EL (cell line): ENCODE data around the gene CYP21A2.
"Not testable (repeated sequence)": the region's sequence is repeated elsewhere in the genome, so short reads cannot be mapped to it uniquely, and the experiment has no call there.

Experiments used
- DNase-seq: peaks from one replicate; pipeline ENCODE4 v3.0.0-alpha.2; 2016

Gene CYP21A2

DNA sequence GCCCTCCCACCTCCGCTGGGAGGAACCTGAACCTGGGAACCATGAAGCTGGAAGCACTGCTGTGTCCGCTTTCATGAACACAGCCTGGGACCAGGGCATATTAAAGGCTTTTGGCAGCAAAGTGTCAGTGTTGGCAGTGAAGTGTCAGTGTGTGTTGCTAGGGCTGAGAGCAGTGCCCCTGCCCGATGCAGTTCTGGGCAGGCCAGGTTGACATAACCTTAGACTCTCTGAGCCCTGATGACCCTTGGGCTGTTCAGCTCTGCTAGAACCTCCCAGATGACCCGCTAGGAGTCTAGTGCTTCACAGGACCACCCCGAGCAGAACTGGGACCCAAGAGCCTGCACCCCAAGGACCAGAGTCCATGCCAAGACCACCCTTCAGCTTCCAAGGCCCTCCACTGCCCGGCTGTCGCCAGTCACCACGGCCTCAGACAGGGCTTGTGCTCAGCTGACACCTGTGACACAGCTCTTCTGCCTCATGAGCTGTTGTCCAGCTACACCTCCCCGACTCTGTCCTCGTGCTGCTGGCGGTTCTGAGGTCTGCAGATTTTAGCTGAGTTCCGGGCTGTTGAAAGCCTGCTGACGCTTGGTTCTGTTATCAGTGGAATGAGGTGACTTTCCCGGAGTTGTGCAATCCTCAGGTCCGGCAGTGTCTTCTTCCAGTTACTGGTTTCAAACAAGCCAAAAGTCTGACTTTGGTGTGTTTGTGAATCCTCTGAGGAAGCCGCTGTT, 2.8 kb upstream of the CYP21A2 start:
- not testable (repeated sequence) for DNase-seq

DNA sequence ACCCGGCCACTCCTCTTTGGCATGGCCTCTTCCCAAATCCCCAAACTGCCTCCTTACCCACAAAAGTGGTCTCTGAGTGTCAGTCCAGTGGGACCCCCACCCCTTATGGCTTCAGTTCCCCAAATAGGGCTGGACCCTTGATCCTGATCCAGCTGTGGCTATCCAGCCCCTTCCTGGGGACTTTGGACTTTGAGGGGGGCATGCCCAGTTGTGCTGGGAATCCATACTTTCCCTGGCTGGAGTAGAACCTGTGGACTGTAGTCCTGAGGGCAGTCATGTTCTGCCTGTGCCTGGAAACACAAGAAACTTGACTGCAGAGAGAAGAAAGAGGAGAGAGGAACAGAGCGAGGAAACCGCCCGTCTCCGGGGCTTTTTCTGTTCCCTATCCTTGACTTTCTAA, 1.1 kb upstream of the CYP21A2 start:
- DNase-seq = not testable (repeated sequence)

DNA sequence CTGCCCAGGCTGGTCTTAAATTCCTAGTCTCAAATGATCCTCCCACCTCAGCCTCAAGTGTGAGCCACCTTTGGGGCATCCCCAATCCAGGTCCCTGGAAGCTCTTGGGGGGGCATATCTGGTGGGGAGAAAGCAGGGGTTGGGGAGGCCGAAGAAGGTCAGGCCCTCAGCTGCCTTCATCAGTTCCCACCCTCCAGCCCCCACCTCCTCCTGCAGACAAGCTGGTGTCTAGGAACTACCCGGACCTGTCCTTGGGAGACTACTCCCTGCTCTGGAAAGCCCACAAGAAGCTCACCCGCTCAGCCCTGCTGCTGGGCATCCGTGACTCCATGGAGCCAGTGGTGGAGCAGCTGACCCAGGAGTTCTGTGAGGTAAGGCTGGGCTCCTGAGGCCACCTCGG, 663 bp downstream of the CYP21A2 start:
- DNase-seq = not testable (repeated sequence)

DNA sequence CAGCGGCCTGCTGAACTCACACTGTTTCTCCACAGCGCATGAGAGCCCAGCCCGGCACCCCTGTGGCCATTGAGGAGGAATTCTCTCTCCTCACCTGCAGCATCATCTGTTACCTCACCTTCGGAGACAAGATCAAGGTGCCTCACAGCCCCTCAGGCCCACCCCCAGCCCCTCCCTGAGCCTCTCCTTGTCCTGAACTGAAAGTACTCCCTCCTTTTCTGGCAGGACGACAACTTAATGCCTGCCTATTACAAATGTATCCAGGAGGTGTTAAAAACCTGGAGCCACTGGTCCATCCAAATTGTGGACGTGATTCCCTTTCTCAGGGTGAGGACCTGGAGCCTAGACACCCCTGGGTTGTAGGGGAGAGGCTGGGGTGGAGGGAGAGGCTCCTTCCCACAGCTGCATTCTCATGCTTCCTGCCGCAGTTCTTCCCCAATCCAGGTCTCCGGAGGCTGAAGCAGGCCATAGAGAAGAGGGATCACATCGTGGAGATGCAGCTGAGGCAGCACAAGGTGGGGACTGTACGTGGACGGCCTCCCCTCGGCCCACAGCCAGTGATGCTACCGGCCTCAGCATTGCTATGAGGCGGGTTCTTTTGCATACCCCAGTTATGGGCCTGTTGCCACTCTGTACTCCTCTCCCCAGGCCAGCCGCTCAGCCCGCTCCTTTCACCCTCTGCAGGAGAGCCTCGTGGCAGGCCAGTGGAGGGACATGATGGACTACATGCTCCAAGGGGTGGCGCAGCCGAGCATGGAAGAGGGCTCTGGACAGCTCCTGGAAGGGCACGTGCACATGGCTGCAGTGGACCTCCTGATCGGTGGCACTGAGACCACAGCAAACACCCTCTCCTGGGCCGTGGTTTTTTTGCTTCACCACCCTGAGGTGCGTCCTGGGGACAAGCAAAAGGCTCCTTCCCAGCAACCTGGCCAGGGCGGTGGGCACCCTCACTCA, 1.4 kb downstream of the CYP21A2 start:
- DNase-seq = not testable (repeated sequence)

DNA sequence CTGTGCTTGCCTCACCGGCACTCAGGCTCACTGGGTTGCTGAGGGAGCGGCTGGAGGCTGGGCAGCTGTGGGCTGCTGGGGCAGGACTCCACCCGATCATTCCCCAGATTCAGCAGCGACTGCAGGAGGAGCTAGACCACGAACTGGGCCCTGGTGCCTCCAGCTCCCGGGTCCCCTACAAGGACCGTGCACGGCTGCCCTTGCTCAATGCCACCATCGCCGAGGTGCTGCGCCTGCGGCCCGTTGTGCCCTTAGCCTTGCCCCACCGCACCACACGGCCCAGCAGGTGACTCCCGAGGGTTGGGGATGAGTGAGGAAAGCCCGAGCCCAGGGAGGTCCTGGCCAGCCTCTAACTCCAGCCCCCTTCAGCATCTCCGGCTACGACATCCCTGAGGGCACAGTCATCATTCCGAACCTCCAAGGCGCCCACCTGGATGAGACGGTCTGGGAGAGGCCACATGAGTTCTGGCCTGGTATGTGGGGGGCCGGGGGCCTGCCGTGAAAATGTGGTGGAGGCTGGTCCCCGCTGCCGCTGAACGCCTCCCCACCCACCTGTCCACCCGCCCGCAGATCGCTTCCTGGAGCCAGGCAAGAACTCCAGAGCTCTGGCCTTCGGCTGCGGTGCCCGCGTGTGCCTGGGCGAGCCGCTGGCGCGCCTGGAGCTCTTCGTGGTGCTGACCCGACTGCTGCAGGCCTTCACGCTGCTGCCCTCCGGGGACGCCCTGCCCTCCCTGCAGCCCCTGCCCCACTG, 2.3 kb downstream of the CYP21A2 start:
- not testable (repeated sequence) for DNase-seq

DNA sequence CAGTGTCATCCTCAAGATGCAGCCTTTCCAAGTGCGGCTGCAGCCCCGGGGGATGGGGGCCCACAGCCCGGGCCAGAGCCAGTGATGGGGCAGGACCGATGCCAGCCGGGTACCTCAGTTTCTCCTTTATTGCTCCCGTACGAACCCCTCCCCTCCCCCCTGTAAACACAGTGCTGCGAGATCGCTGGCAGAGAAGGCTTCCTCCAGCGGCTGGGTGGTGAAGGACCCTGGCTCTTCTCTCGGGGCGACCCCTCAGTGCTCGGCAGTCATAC, 2.8 kb downstream of the CYP21A2 start:
- DNase-seq = not testable (repeated sequence)

DNA sequence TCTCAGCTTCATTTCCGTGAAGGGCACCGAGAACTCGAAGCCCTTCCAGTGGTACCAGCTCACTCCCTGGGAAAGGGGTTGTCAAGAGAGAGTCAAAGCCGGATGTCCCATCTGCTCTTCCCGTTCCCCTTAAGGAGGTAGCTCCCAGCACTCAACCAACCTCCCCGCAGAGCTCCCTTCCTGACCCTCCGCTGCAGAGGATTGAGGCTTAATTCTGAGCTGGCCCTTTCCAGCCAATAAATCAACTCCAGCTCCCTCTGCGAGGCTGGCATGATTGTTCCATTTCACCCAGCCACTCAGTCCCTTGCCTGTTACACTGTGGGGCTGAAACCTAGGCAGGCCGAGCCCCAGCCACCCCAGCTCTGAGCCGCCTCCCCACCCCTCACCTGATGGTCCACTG, 3.2 kb downstream of the CYP21A2 start:
- not testable (repeated sequence) for DNase-seq

DNA sequence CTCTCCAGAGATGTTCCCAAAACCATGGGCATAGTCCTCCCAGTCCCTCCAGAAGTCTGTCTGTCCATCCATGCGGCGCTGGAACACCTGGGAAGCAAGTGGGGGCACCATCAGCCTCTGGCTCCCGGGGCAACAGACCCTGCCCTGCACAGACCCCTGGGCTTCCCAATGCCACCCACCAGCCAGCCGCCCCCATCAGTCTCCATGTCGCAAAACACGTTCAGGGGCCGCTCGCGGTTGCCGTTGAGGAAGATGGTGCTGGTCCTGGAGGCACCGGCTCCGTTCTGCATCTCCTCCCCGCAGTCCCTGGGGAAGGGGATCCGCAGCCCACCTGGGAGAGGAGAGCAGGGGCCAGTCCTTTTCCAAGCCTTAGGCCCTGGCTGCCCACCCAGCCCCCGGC, 4.1 kb downstream of the CYP21A2 start:
- DNase-seq = not testable (repeated sequence)

DNA sequence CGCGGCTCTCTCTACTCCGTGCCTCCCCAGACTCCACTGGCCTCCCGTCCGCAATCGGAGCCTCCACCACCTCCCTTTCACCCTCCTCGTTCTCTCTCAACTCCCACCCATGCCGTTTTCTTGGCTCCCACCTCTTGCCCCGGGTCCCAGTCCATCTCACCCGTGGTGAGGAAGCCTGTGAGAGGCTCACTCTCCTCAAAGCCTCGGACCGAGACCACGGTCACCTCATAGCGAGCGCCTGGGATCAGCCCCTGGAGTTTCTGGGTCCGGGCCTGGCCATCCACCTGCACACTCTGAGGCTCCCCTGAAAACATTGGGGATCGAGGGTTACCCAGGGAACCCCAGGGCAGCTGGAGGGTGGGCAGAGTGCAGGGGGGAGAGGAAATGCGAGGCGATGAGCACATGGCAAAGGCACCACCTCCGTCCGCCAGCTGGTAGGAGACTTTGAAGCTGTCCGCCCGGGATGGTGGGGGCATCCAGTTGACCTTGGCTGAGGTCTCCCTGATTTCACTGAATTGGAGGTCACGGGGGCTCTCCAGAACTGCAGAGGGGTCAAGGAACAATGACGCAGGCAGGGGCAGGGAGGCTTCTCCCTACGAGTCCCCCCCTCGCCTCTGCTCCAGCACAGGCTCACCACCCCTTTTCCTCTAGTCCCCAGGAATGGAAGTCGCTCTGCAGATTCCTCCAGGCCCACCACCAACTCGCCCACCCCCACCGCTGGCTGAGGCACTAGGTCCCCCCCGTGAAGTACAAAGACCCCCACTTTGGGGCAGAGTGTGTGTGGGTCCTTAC, 5.6 kb downstream of the CYP21A2 start:
- DNase-seq = not testable (repeated sequence)

DNA sequence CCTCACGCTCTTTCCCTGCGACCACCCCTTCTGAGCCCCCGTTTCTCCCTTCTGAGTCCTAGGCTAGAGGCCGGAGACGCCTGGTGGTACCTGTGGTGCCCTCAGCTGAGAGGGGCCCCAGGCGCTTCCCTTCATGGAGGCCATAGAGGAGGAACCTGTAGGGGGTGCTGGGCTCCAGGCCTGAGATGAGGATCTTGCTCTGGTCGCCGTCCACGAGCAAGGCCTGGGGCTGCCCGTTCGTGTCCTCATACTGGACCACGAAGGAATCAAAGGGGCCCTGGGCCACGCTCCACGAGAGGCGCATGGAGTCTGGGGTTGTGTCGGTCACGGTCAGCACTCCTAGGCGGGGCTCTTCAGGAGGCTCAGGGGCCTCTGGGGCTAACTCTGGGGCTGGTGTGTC, 6.7 kb downstream of the CYP21A2 start:
- not testable (repeated sequence) for DNase-seq

DNA sequence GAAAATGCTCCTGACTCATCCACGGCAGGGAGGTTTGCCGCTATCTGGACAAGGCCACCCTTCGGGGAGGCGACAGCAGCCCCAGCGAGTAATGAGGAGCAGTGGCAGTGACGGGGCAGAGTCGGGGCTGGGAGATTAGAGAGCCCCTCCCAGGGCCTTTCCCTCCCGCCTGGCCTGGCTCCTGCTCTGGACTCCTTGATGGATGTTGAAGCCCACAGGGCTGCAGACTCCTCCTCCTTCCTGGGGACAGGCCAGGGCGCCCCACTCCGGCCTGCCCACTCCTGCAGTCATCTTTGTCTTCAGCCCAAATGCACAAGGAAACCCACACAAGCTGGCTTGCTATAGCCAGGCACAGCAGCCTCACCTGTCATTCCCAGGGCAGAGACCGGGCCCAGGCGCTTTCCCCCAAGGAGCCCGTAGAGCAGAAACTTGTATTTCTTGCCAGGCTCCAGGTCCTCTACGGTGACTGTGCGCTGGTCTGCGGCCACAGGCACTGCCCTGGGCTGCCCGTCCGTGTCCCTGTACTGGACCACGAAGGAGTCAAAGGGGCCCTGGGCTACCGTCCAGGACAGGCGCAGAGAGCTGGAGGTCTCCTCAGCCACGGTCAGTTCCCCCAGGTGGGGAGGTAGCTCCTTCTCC, 7.7 kb downstream of the CYP21A2 start:
- DNase-seq = no peak

DNA sequence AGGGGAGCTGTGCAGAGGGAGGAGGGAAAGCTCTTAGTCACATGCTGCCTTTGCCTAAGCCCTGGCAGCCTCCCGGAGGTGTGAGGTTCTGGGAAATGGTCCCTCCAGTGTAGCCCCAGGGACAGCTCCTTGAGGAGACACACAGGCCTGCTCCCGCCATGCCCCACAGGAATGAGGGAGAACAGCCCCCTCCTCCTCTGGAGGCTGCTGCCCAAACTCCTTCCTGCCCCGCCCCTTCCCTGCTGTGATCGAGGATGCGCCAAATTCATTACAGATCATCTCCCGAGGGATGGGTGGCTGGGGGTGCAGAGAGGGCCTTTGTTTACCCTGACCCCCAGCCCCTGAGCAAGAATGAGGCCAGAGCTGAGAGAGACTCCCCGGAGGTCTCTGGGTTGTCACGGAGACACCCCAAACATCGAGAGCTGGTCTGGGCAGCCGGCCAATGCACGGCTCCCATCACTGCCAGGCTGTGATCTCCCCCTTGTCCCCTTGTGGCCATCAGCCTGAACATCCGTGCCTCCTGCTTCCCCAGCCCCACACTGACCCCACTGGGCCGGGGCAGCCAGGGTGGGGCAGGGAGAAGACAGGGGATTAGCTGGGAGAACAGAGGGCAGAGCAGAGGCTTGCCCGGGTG, 8.4 kb downstream of the CYP21A2 start:
- peak; percentile 33 for DNase-seq

DNA sequence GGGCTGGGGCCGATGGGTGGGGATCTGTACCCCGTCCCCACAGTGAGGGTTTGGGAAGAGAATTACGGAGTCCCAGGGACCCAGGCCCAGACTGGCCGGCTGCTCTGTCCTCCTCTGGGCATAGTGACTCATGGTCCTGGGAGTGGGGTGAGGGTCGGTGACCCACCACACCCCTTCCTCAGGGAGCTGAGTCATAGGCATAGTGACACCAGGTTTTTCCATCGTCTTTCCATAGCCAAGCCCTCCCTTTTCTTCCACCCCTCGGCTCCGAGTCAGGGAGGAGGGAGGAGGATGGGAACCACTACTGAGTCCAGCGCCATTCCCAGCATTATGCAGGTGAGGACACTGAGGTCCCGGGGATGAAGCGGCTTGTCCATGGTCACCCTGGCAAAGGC, 8.9 kb downstream of the CYP21A2 start:
- peak; percentile 47 for DNase-seq

DNA sequence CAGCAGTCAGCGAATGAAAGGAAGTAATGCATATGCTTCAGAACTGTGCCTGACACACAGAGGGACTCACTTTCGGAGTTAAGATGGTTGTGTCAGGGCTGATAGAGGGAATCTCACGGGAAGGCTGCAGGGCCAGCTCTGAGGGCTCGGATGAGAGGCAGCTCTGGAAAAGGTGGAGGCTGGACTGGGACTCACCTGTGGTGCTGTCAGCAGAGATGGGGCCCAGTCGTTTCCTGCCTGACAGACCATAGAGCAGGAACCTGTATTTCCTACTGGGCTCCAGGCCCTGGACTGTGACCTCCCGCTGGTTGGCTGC, 9.3 kb downstream of the CYP21A2 start:
- no peak for DNase-seq

DNA sequence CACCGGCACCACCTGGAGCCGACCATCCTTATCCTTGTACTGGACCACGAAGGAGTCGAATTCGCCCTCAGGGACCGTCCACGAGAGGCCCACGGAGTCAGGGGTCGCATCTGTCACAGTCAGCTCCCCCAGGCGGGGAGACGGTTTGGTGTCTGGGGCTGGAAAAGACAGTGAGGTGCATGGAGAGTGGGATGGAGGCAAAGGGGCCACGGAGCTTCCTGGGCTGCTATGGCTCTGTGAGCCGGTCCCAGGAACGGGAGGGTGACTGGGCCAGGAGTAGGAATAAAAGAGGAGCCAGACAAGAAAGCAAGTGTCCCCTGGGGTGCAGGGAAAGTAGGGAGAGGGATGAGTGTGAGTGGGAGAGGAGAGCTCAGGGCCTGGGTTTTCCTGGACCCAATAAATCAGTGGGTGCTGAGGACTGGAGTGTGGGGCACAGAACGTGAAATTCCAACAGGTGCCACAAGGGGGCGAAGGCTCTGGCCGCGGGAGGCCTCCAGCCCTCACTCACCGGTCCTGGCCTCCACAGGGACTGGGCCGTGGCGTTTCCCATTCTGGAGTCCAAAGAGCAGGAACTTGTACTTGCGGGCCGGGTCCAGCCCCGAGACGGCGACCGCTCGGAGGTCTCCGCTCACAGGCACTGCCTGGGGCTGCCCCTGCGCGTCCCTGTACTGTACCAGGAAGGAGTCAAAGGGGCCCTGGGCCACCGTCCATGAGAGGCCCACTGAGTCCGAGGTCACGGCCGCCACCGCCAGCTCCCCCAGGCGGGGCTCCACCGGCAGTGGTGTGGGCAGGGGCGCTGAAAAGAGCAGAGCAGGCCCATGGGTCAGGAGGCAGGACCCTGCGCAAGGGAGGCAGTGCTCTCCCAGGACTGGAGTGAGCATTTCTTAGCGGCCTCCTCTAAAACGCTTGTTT, 9.9 kb downstream of the CYP21A2 start:
- DNase-seq = peak; percentile 61

DNA sequence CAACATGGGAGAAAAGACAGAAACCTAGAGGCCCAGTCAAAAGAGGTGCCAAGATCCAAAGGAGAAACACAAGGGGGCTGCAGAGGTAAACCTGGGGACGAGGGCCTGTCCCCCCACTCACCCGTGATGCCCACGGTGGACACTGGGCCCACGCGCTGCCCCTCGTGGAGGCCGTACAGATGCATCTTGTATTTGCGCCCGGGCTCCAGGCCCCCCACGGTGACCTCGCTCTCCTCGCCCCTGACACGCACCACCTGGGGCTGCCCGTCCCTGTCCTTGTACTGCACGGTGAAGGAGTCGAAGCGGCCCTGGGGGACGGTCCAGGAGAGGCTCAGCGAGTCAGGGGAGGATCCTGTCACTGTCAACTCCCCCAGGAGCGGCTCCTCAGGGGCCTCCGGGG, 10.9 kb downstream of the CYP21A2 start:
- not testable (repeated sequence) for DNase-seq

DNA sequence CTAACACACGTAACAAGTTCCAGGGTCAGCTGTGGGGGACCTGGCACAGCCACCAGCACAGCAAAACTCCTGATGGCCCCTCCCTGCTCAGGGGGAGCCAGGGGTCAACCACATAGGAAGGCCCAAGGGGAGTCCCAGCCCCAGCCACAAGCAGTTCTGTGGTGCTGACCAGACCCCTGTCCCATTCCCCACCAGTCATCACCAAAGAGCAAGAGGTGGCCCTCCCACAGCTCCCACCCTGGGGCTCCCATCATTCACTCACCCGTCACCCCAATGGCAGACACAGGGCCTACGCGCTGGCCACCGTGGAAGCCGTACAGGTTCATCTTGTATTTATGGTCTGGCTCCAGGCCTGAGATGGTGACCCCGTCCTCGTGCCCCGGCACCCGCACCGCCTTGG, 11.5 kb downstream of the CYP21A2 start:
- not testable (repeated sequence) for DNase-seq

DNA sequence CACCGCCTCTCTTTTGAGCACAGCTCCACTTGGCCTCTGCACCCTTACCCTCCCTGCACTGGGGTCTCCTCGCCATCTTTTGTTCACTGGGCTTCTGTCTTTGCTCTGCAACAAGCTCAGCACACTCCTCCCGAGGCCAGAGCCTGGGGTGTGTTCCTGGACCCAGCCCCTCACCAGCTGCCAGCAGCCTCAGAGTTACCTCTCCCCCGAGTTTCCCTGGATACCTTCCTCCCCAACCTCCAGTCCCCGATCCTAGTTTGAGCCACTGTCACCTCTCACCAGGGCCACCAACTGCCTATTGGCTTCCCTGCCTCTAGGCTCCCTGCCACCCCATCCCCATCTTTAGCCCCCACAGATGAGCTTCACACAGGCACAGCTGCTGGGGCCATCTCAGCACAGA, 12.3 kb downstream of the CYP21A2 start:
- DNase-seq = no peak

DNA sequence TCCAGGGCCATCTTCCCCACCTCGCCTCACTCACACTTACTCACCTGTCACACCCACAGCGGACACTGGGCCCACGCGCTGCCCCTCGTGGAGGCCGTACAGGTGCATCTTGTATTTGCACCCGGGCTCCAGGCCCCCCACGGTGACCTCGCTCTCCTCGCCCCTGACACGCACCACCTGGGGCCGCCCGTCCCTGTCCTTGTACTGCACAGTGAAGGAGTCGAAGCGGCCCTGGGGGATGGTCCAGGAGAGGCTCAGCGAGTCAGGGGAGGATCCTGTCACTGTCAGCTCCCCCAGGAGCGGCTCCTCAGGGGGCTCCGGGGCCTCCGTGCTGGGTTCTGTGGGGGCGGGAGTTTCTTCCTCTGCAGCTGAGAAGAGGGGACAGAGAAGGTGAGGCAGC, 14.4 kb downstream of the CYP21A2 start:
- not testable (repeated sequence) for DNase-seq

DNA sequence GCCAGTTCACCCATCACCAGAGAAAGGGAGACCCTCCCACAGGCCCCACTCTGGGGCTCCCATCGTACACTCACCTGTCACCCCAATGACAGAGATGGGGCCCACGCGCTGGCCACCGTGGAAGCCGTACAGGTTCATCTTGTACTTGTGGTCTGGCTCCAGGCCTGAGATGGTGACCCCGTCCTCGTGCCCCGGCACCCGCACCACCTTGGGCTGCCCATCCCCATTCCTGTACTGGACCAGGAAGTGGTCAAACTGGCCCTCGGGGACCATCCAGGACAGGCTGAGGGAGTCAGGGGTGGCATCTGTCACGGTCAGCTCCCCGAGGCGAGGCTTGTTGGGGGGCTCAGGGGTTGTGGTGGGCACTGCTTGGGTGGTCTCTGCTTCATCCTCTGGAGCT, 15.1 kb downstream of the CYP21A2 start:
- DNase-seq = not testable (repeated sequence)

DNA sequence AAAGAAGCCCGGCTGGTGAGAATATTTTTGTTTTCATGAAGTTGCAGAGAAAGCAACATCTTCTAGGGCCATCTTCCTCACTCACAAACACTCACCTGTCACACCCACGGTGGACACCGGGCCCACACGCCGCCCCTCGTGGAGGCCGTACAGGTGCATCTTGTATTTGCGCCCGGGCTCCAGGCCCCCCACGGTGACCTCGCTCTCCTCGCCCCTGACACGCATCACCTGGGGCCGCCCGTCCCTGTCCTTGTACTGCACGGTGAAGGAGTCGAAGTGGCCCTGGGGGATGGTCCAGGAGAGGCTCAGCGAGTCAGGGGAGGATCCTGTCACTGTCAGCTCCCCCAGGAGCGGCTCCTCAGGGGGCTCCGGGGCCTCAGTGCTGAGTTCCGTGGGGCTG, 17.5 kb downstream of the CYP21A2 start:
- DNase-seq = not testable (repeated sequence)
